Measurements from ENCODE around the gene SLC39A10. TPM values are rescaled to one million over a fixed set of nuclear protein-coding genes. Genes with fewer than 3 reads are reported as not detected.

The SLC39A10 gene
- polyA plus RNA-seq, 3 donors = 1.9 to 4.8 (median 3.4) TPM

DNA sequence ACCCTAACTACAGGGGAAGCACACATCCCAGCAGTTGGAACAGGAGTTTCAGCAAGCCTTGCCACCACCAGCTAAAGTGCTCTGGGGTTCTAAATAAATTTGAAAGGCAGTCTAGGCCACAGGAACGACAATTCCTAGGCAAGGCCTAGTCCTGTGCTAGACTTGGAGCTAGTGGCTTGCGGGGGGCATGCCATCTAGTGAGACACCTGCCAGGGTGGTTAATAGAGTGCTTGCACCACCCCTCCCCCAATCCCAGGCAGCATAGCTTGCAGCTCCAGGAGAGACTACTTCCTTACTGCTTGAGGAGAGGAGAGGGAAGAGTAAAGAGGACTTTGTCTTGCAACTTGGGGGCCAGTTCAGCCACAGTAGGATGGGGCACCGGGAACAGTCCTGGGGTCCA lies 101.8 kb downstream of the SLC39A10 start:
- 91 to 100% (median 92%) methylated on average over 3 of the region's 3 CpGs for WGBS, 3 donors
- no peak overlapping the region for H3K27ac ChIP-seq (ENCODE audit: low read depth, low read length)

DNA sequence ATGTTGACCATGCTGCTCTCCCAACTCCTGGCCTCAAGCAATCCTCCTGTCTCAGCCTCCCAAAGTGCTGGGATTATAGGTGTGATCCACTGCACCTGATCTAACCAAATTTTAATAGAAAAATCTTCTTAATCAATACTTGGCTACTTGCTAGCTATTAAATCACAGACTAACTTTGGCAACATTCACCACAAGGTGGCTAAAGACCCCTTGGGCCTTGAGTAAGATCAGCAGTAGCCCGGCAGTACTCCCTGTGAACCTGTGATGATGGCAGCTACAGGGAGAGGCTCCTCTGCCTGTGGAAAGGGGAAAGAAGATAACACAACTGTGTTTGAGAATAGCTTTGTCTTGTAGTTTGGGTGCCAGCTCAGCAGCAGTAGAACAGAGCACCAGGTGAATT lies 102.9 kb downstream of the SLC39A10 start:
- H3K27ac ChIP-seq (ENCODE audit: low read depth, low read length) = no peak overlapping the region
- 88 to 96% (median 91%) methylated on average over 1 of the region's 1 CpG for WGBS, 3 donors

DNA sequence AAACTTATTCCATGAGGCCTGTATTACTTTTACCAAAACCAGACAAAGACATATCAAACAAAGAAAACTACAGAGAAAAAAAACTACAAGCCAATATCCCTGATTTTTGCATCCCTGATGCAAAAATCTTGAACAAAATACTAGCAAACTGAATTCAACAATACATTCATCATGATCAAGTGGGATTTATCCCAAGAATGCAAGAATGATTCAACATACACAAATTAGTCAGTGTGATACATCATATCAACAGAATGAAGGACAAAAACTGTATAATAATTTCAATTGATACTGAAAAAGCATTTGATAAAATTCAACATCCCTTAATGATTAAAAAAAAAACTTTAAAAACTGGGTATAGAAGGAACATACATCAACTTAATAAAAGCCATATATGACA lies 106.8 kb downstream of the SLC39A10 start:
- no peak overlapping the region for H3K27ac ChIP-seq (ENCODE audit: low read depth, low read length)

DNA sequence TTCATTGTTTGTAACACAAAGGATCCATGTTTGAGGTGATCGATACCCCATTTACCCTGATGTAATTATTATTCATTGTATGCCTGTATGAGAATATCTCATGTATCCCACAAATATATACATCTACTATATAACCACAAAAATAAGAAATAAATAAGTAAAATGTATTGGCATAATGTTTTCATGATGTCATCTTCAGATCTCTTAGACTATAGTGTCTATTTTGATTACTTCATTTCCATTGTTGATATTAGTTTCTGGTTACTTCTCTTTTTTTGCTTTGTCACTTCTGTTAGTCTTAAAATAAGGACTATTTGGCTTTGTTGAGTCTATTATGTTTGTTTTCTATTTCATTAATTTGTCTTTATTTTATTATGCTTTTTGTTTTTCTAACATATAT lies 109.7 kb downstream of the SLC39A10 start:
- 97 to 100% (median 99%) methylated on average over 1 of the region's 1 CpG for WGBS, 3 donors
- H3K27ac ChIP-seq (ENCODE audit: low read depth, low read length) = no peak overlapping the region

DNA sequence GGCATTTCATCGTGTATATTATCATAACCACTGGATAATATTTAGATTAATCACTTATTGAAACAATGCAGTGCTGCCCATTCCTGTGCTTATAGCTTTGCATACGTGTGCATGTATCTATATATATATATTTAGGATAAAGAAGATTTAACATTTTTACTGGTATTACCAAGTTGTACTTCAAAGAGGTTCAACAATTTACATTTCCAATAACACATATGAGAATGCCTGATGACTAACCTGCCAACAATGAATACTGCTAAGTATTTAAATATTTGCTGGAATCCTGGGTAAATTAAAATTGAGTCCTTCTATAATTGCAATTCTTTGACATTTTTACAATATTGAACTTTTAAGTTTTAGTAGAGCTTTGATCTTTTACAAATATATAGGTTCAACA lies 111.4 kb downstream of the SLC39A10 start:
- WGBS, 3 donors = 58 to 84% (median 76%) methylated on average over 2 of the region's 2 CpGs
- H3K27ac ChIP-seq (ENCODE audit: low read depth, low read length) = no peak overlapping the region

DNA sequence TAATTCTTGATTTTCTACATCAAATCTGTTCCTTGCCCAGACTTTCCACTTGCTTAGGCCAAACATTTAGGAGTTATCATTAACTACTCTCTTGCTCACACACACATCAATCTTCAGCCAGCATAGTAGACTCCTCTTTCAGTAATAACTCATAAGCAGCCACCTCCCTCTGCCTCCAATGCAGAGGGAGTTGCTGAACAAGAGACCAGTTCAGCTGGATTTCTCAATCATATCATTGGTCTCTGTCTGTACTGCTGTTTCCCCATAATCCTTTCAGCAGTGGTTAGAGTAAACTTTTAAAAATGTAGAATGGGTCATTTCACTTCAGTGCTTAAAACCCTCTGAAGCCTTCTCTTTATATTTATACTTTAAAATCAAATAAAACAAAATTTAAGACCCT lies 112.9 kb downstream of the SLC39A10 start:
- H3K27ac ChIP-seq (ENCODE audit: low read depth, low read length) = no peak overlapping the region

DNA sequence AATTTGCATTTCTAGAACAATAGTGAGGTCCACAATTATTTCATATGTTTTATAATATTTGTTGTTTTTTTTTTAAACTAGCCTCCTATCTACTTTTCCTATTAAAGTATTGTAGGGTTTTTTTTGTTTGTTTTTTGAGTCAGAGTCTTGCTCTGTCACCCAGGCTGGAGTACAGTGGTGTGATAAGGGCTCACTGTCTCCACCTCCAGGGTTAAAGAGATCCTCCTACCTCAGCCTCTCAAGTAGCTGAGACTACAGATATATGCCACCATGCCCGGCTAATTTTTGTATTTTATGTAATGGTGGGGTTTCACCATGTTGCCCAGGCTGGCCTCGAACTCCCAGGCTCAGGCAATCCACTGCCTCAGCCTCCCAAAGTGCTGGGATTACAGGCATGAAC lies 122.5 kb downstream of the SLC39A10 start:
- H3K27ac ChIP-seq (ENCODE audit: low read depth, low read length) = no peak overlapping the region
- 77 to 88% (median 80%) methylated on average over 2 of the region's 2 CpGs for WGBS, 3 donors

DNA sequence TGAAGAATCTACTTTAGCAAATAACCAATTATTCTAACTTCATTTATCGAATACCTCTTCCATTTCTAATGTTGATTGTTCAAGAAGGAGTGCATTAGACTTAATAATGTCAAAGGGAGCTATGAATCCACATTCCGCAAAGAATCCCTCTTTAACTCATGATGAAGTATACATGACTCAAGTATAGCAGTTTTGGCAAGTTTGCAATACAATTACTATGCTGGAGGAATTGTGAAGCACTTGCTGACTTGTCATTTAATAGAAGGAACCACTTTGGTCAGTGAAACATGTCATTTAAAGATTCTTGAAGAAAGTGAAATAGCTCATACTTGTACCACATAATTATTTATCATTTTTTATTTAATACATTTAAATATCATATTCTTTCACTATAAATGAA lies 125.1 kb downstream of the SLC39A10 start:
- WGBS, 3 donors = 88 to 99% (median 93%) methylated on average over 2 of the region's 2 CpGs
- no peak overlapping the region for H3K27ac ChIP-seq (ENCODE audit: low read depth, low read length)
